MM.1S (cell line): ENCODE measurements around the gene USP5.

Experiments
- CTCF ChIP-seq: fragments of 300-600 bp; sonication (generic); IDR thresholded peaks from 2 replicates; pipeline ENCODE4 v1.5.1; 2016; ENCODE audit warnings: antibody characterized with exemption, low read length, mixed read lengths
- EZH2phosphoT487 ChIP-seq: fragments of 300-600 bp; sonication (generic); IDR thresholded peaks from 2 replicates; pipeline ENCODE4 v1.6.1; 2018; ENCODE audit warnings: antibody characterized with exemption, low read length

DNA sequence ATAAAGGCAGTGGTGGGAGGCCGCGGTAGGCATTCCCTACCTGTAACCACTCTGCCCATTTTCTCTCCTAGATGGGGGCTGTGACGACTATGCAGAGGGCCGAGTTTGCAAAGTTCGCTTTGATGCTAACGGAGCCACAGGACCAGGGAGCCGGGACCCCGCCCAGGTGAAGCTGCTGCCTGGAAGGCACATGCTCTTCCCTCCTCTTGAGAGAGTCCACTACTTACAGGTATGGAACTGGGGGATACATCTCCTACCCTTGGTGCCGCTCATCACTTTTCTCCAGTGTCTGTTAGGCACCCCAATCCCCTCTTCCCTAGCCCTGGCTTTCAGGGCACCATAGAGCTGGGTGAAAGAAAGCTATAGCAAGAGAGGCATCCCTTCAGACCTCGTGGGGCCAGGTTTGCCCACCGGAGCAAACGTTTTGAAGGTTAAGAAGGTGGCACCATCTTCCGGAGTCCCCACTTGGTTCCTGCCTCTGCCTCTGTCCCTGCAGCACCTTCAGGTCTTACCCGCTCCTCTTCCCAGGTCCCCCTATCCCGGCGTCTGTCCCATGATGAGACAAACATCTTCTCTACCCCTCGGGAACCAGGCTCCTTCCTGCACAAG is 25.7 kb upstream of the USP5 start:
- TF ChIP-seq EZH2phosphoT487: no peak
- no peak for TF ChIP-seq CTCF
